Fibroblast of skin of left biceps (primary cell): ENCODE results near the gene MAPK11.
"Not testable (repeated sequence)": the region's sequence is repeated elsewhere in the genome, so short reads cannot be mapped to it uniquely, and the experiment has no call there.

Source experiments
- DNase-seq, 2 experiments: peaks; one replicate each; pipeline ENCODE4 v3.0.0-alpha.2; 2013; ENCODE audit warnings: low read depth in 2 of 2

MAPK11 gene

DNA sequence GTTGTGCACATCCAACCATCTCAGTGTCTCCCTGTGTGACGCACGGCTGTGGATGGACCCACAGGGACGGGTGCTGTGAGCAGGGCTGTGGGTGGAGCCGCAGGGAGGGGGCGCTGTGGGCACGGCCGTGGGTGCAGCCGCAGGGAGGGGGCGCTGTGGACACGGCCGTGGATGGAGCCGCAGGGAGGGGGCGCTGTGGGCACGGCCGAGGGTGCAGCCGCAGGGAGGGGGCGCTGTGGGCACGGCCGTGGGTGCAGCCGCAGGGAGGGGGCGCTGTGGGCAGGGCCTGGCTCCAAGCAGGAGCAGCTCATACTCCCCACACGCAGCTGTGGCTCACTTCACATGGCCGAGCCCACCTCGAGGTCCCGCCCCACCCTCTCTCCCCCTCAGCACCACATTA, 6.0 kb upstream of the MAPK11 start:
- no peak for DNase-seq

DNA sequence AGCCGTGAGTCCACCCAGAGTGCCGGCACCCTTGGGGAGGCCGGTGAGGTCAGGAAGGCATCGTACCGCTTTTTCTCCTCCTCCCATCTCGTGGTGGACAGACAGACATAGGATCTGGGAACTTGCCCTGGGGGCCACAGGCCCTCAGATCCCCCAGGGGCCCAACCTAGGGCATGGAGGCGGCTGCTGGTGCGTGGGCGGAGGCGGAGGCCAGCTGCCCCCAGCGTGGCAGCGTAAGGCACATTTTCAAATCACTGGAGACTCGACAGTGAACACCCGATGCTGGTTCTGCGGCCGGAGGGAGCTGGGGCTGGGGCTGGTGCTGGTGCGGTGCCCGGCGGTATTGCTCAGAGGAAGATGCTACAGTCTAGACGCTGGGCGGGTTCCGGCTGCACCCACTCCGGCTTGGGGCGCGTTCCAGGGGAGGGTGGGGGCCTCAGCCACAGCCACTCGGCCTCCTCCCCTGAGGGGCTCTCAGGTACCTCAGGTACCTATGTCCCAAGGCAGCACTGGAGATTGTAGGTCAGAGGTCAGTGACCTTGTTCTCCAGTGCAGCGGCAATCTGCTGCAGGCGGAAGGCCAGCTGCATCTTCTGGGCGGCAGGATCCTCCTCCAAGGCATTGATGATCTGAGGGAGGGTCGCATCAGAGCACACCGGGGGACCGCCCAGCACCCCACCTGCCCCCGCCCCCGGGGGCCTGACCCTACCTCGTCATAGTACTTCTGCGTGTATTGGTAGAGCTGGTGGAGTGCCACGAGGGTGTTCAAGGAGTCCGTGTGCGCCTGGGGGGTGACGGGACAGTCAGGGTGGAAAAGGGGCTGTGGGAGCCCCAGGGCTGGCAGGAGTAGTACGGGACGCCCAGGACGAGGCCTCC, 5.2 kb upstream of the MAPK11 start:
- DNase-seq: no peak

DNA sequence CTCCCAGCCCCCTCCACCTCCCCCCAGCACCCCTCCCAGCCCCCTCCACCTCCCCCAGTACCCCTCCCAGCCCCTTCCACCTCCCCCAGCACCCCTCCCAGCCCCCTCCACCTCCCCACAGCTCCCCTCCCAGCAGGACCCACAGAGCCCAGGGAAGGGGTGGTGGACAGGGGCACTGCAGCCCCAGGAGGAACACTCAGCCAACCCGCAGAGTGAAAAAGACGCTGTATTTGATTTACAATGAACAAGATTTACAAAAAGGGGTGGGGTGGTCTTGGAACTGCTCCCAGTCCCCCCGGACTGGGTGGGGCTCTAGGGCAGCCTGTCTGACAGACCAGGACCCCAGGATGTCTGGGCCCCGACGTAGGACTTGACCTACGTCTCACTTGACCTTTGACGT, 4.6 kb upstream of the MAPK11 start:
- DNase-seq: no peak

DNA sequence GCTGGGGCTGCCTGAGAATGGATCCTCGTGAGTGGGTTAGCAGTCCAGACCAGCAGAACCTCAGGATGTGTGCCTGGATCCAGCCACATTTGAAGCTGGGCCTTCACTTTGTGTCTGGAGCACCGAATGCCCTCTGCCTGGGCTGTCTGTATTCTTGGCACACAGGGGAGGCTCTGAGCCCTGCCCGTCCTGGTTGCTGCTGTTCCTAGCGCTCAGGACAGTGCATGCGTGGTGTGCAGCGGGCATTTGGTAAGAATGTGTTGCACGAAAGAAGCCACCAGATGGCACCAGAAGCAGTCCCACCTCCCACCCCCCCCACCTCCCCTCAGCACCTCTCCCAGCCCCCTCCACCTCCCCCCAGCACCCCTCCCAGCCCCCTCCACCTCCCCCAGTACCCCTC, 4.1 kb upstream of the MAPK11 start:
- DNase-seq: no peak

DNA sequence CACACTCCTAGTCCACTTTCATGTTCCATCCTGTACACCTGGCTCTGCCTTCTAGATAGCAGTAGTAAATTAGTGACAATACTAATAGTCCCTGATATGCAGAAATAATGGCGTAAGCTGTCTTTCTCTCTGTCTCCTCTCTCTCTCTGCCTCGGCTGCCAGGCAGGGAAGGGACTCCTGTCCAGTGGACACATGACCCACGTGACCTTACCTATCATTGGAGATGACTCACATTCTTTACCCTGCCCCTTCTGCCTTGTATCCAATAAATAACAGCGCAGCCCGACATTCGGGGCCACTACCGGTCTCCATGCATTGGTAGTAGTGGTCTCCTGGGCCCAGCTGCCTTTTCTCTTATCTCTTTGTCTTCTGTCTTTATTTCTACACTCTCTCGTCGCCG, 3.6 kb upstream of the MAPK11 start:
- not testable (repeated sequence) for DNase-seq

DNA sequence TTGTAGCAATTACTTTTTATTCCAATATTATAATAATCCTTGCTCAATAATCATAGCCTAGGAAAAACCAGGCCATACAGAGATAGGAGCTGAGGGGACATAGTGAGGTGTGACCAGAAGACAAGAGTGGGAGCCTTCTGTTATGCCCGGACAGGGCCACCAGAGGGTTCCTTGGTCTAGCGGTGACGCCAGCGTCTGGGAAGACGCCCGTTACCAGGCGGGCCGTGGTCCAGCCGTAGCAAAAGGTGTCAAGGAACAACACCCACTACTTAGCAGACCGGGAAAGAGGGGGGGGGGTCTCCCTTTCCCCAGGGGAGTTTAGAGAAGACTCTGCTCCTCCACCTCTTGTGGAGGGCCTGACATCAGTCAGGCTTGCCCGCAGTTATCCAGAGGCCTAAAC, 3.2 kb upstream of the MAPK11 start:
- DNase-seq: not testable (repeated sequence)

DNA sequence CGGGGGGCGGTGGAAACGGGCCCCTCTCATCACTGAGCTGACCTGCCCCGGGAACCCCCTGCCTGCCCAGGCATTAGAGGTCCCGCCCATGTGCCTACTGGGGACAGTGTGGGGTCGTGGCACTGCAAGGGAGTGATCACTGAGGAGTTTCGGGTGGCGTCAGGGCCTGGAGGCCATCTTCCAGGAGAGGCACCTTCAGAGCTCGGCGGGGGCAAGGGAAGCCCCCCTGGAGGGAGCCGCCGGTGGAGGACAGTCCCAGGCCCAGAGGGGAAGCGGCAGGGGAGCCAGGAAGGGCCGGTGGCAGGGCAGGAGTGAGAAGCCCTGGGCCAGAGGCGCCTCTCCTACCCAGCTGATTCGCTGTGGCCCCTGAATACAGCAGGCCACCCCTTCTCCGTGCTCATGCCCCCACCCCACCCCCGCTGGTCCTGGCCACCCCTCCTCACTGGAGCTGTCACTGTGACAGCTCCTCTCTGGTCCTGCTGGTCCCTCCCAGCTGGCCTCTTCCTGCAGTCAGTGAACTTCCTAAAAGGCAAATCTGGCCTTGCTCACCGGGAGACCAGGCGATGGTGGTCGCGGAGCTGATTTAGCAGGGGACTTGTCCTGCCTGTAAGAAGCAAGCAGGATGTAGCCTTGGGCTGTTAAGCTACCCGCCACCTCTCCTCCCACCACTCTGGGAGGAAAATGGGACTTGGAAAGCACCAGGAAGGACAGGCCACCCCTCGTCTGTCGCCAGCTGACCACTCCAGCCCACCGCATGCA, 2.0 kb upstream of the MAPK11 start:
- DNase-seq: no peak

DNA sequence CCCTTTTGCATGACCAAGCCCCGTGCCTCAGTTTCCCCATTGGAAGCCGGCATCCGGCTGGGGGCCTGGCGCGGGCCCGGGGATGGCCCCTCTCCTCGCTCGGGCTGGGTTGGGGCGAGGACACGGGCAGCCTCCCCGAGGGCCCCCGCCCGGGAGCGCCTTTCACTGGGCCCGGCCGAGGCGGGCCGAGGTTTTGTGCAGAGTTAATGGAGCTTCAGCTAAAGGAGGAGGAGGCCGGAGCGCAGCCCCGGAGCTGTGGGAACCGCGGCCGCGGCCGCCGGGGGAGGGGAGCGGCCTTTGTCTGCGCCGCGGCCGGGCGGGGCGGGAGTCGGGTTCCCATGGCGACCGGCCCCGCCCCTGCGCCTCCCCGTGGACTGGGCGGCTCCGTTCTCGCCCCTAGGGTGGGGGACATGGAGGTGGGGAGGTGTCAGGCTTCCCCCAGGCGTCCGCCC, 1.4 kb upstream of the MAPK11 start:
- DNase-seq: no peak

DNA sequence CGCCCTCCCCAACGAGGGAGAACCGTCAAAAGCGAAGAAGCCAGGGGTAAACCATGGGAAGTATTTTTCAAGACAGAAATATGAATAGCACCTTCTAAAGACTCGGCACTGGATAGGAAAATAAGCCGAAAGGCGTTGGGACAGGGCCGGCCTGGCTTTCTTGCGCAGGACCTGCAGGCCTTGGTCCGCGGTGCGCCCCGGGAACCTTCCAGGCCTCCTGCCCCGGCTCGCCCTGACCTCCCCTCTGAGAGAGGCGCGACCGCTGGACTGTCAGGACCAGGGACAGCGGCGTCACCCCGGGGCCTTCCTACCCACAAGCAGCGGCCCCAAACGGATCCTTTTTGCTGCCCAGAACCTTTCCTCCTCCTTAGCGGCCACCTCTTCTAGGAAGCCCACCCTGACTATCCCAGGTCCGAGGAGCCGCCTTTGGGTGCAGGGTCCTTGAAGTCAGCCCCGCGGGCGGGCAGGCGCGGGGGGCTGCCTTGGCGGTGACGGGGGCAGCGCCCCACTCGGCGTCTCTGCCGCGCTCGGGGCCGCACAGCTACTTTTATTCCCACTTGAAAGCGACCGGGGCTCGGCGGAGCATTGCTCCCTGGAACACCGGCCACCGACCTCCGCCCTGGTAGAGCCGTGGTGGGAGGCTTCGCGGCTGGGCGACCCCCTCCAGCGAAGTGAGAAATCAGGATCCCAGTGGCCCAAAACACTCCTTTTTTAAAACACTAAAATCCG, 650 bp upstream of the MAPK11 start:
- no peak for DNase-seq

DNA sequence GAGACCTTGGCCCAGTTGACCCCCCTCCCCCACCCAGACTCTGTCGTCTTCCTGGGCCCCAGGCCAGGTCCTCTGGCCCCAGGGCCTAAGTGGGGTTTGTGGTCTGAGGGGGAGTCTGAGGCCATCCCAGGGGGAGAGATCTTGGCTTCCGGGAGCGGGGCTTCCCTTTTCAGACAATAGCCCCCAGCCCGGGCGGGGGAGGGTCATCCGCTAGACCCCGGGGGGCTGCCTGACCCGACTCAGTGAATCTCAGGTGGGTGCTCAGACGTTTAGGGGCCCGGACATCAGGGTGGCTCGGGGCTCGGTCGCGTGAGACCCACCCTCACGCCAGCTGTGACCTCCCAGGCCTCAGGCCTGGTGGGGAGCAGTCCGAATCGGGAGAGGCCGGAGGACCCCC, 609 bp downstream of the MAPK11 start:
- no peak for DNase-seq

DNA sequence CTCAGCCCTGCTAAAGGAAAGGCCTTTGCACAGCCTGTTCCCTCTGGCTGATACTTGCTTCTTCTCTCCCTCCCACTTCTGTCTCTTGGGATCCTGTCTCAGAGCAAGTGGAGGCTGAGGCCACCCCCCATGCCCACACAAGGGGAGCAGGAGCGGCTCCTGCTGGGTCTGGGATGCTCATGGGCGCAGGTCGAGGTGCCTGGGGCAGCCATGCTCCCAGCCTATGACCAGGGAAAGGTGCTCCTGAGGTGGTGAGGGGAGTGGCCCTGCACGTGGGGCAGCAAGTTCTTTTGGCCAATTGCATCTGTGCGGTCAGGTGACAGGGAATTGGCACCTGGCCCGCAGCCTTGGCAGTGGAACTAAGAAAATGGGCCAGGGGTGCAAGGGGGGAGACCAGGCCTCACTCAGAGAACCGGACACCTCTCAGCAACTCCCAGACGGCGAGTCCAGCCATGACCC, 1.5 kb downstream of the MAPK11 start:
- DNase-seq: no peak

DNA sequence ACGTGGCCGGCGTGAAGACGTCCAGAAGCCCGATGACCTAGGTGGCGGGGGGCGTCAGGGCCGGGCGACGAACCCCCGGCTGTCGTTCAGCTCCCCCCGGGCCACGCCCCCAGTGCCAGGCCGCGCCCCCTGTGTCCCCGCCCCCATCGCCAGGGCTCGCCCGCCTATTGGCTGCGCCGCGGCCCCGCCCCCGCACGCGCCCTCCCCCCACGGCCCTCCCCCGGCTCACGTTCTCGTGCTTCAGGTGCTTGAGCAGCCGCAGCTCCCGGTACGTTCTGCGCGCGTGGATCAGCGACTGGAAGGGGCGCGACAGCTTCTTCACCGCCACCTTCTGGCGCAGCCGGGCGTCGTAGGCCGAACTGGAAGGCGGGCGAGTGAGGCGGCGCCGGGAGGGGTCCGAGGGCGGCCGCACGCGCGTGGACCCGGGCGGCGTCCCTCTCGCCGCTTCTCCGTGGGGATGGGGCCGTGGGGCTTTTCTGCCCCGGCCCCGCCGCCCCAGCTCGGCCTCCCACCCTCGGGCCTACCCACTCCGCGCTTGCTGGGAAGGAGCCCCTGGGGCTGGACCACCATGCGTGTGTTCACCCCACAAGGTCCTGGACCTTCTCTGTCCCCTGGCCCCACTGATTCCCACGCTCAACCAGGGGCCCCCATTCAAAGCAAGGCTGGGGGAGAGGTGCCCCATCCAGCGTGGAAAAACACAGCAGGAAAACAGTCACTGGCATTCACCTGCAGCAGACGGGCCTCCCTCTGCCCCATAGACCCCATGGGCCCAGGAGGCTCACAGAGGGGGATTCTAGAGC, 2.4 kb downstream of the MAPK11 start:
- DNase-seq: no peak

DNA sequence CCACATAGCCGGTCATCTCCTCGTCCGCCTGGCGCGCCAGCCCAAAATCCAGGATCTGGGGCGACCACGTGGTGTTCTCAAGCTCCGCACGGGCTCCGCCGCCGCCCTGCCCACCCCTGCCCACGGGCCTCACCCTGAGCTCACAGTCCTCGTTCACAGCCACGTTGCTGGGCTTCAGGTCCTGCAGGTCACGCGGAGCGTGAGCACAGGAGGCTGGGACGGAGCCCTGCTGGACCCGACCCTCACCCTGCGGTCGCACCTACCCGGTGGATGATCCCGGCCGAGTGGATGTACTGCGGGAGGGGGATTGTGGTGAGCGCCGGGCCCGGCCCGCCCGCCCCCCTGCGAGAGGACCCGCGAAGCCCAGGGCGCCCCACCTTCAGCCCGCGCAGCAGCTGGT, 3.2 kb downstream of the MAPK11 start:
- no peak for DNase-seq

DNA sequence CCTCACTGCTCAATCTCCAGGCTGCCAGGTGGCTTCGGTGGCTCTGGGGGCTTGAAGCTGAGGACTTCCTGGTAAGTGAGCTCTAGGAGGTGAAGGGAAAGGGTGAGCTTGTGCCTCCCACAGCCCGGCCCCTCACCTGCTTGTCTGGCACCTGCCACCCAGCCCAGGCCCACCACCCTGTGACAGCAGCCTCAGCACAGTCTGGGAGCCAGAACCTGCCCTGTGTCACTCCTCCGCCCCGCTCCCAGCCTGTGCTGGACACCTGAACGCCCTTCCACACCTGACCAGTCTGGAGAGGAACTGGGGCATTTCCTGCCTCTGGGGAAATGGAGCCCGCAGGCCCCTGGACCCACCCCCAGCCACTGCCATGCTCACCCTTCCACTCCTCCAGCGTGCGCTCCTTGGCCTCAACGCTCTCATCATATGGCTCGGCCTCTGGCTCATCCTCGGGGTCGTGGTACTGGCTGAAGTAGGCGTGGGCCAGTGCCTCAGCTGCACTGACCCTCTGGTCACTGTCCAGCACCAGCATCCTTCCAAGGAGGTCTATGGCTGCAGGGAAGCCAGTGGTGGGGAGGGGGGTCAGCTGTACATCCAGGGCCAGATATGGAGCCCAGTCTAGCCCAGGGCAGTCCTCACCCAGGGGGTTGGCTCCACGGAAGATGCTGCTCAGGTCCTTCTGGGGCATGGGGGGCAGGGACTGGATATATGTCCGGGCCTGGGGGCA, 5.1 kb downstream of the MAPK11 start:
- DNase-seq: no peak

DNA sequence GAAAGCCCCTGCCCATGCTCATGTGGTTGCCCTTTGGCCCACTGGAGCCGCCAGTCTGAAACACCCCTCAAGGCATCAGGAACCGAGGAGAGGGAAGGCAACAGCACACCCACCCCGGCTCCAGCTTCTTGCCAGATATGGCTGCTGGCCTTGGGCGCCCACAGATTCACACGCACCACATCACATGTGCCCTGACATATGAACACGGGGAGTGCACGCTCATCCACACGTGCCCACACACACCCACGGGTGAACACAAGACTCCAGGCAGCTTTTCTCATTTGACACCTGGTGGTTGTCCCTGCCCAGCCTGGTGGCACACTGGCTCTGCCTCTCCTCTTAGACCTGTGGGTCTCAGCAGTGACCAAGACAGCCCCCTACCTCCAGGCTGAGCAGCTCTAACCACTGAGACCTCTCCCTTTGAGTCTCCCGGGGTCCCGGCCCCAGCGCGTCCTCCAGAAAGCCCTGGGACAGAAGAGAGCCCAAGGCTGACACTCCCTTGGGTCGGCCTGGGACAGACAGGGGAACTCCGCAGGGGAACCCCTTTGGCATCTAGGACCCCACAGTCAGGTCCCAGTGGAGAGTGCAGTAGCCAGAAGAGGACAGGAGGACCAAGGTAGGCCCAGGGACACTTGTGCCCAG, 6.0 kb downstream of the MAPK11 start:
- no peak for DNase-seq

DNA sequence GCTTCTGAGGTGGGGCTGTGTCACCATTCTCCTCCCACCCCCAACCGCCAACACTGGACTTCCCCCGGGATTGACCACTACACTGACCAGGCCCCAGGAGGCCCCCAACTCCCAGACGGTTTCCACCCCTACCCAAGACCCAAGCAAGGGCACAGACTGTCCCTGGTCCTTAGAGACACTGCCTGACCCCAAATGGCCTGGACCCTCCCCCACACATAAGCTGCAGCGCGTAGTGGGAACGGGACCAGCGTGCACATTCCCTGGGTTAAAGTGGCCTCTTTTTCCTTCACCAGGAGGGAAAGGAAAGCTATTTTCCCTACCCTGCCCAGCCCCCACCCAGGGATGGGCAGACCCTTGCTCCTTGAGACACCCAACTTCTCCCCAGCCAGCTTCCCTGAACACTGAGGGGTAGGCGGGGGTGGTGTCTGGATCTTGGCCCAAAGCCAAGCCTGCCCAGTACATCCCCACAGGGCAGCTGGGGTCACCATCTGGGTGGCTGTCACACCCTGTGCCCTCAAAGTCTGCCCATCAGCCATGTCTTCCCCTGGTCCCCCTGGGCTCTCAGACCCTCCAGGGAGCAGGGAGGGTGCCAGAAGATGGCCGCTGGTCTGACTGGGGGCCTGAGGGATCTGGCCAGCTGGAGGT, 7.1 kb downstream of the MAPK11 start:
- no peak for DNase-seq

DNA sequence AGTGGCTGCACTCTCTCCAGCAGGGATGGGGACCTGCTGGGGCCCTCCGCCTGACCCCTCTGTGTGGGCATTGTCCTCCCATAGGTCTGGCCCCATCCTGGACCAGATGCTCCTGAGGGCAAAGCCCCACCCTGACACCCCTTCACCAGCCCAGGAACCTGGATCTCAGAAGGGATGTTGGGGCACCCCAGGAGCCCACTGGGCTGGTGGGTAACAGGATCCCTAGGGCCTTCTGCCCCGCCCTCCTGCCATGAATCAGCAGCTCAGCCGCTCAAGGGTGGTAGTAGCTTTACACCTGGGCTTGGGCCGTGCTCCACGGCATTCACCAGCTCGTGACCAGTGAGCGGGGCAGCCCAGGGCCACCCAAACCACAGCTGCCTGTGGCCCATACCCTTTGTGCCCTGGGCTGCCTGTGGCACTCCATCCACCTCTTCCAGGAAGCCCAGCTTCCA, 7.7 kb downstream of the MAPK11 start:
- no peak for DNase-seq

DNA sequence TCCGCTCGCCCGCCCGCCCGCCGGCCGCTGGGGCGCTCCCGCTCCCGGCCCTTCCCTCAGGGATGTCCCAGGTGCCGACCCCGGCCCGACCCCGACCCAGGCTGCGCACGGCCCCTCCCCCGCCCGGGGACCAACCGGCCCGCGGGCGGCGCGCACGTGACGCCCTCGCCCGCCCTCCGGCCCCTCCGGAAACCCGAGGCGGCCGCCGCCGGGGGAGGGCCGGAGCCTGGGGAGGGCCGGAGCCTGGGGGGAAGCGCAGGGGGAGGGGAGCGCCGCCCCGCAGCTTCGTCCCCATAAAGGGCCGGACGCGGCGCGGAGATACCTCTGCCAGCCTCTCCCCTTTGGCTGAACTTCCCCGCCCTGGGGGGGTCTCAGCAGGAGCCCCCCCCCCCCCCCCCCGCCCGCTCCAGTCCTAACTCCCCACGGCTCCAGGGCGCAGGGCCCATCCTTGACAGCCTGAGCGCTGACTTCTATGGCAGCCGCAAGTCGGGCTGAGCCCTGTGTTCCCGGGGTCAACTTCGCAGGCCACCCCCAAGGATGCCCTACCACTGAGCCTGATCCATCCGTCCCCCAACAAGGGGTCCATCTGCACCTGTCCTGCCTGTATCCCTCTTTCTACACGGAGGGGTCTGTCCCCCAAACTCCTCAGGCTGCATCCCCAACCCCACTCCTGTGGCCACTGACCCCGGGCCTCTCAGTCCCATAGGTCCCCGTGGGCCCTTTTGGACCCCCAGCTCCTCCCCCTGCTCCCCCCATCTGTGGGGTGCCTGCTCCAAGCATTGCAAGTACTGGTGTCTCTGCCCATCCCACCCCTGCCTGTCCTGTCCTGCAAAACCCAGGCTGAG, 8.3 kb downstream of the MAPK11 start, which contains the start of gene MAPK12:
MAPK12 (minus strand) TSS at position 69 of the 845 bp plus-strand sequence. CDS start 174 bp downstream, outside the sequence.
- DNase-seq: no peak
